Nephron progenitor cell (in vitro differentiated cells): ENCODE measurements around the gene TLR9.
A peak's percentile ranks its signal among the peaks of the same experiment; 100 is the strongest.

Experiments
- DNase-seq: peaks from one replicate; pipeline ENCODE4 v3.0.0; 2021
- H3K27ac Mint-ChIP-seq: 2 replicates; pipeline ENCODE4 v1.8.0; 2021; ENCODE audit warnings: mild to moderate bottlenecking, moderate library complexity, mixed read lengths
- H3K27me3 Mint-ChIP-seq: 2 replicates; pipeline ENCODE4 v1.8.0; 2021; ENCODE audit warnings: mild to moderate bottlenecking, low read depth, mixed read lengths; ENCODE audit not compliant: poor library complexity
- H3K36me3 Mint-ChIP-seq: 2 replicates; pipeline ENCODE4 v1.8.0; 2021; ENCODE audit warnings: low read depth, mixed read lengths
- H3K4me1 Mint-ChIP-seq: 2 replicates; pipeline ENCODE4 v1.8.0; 2021; ENCODE audit warnings: mixed read lengths
- H3K4me3 Mint-ChIP-seq: 2 replicates; pipeline ENCODE4 v1.8.0; 2021; ENCODE audit warnings: mild to moderate bottlenecking, moderate library complexity, mixed read lengths
- H3K9me3 Mint-ChIP-seq: 2 replicates; pipeline ENCODE4 v1.8.0; 2021; ENCODE audit warnings: mild to moderate bottlenecking, moderate library complexity, mixed read lengths
- CTCF ChIP-seq: fragments of 200-600 bp; sonication (generic); IDR thresholded peaks from 2 replicates; pipeline ENCODE4 v1.5.0; 2021; ENCODE audit warnings: antibody characterized with exemption

Gene TLR9

GRCh38 chr3:52197842-52198625 is 27.4 kb downstream of the TLR9 start, which contains the start of gene ALAS1:
Gene ALAS1, plus strand, starts transcription at chr3:52198160. Its CDS starts 1,082 bp downstream, at chr3:52199242.
- Mint-ChIP-seq H3K4me1 (peaks cover 32% of the 10 kb centered on the region), H3K27ac (no peak within 1 kb of the TSS), H3K36me3 (peaks cover 36% of the 10 kb centered on the region), H3K4me3 (peak within 1 kb of the TSS; percentile 99), H3K27me3 (peaks cover 12% of the 10 kb centered on the region), H3K9me3 (no peaks in the 10 kb centered on the region)
- DNase-seq: peak; percentile 98
- peak; percentile 26 for TF ChIP-seq CTCF

DNA sequence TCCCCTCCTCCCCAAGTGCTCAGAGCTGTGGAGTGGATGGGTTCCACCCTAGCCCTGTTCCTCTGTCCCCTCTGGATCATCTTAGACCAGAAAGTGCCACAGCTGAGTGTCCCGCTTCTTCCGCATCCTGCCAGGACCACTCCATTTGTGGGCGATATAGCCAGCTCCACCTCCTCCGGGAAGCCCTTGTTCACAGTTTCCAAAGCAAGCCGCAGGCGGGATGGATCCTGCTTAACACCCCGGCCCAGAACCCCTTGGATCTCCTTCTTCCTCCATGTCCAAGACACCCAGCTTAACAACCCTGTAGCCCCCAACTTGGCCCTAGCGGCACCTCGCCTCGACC is 28.0 kb downstream of the TLR9 start:
- H3K9me3 Mint-ChIP-seq: no peaks in the 10 kb centered on the region
- no peak for TF ChIP-seq CTCF

DNA sequence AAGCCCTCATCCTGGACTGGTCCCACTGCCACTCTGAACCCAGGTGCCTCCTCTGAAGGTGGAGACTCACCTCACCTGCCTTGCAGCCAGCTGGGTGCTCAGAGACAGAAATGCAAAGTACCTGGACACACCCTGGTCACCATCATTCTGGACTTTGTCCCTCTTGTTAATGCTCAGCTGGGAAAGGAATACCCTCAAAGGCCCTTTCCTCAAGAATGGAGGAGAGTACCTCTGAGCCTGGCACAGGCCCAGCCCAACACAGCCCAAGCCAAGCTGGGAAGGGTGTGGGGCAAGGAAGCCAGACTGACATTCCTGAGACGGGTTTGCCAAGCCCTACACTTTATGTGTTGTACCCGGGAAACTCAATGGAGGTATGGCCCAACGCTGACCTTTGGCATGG is 28.5 kb downstream of the TLR9 start:
- H3K4me1 Mint-ChIP-seq: peaks cover 32% of the 10 kb centered on the region
- H3K36me3 Mint-ChIP-seq: peaks cover 28% of the 10 kb centered on the region
- no peak for TF ChIP-seq CTCF
- H3K9me3 Mint-ChIP-seq: no peaks in the 10 kb centered on the region
- no peak overlapping the region for H3K4me3 Mint-ChIP-seq
- no peak overlapping the region for H3K27ac Mint-ChIP-seq
- peaks cover 15% of the 10 kb centered on the region for H3K27me3 Mint-ChIP-seq
- no peak for DNase-seq

More for the DNA sequence above, 28.0 kb downstream of the TLR9 start:
- Mint-ChIP-seq H3K4me3 (peak overlapping the region; percentile 73), H3K27me3 (peaks cover 15% of the 10 kb centered on the region), H3K4me1 (peaks cover 32% of the 10 kb centered on the region), H3K36me3 (peaks cover 33% of the 10 kb centered on the region), H3K27ac (no peak overlapping the region)
- no peak for DNase-seq

DNA sequence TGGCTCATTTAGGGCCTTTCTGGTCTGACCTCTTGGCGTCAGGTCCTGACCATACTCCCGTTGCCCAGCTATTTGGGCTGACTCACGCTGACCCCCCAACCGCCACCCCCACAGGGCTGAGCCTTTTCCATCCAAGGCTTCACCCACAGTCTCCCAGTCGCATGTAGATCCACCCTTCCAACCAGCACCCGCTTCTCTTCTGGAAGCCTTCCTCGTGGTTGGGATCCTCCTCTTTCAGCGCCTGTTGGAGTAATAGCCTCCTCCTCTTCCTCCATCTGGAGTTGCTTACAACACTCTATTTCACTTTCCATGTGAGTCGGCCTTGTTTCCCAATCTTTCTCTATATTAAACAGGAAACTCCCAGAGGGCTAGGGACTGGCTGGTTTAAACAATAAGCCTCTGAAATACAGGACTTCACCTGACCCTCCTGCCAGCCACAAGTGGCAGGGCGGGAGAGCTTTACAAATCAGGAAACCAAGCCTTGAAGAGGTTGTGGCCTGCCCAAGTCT is 29.6 kb downstream of the TLR9 start:
- peaks cover 41% of the 10 kb centered on the region for H3K4me1 Mint-ChIP-seq
- peaks cover 17% of the 10 kb centered on the region for H3K36me3 Mint-ChIP-seq
- no peak for DNase-seq
- no peak overlapping the region for H3K4me3 Mint-ChIP-seq
- H3K27me3 Mint-ChIP-seq: peaks cover 15% of the 10 kb centered on the region
- no peaks in the 10 kb centered on the region for H3K9me3 Mint-ChIP-seq
- H3K27ac Mint-ChIP-seq: peak overlapping the region; percentile 38
- TF ChIP-seq CTCF: no peak

GRCh38 chr3:52195291-52195597 is 30.2 kb downstream of the TLR9 start:
- DNase-seq: no peak
- Mint-ChIP-seq H3K4me3 (no peak overlapping the region), H3K9me3 (no peaks in the 10 kb centered on the region), H3K36me3 (peaks cover 13% of the 10 kb centered on the region), H3K27ac (no peak overlapping the region), H3K4me1 (peaks cover 46% of the 10 kb centered on the region), H3K27me3 (peaks cover 15% of the 10 kb centered on the region)
- no peak for TF ChIP-seq CTCF
